T-helper 17 cell (primary cell): ENCODE results near the gene ZNF624. TPM values are rescaled to one million over a fixed set of nuclear protein-coding genes. Genes with fewer than 3 reads are reported as not detected.
A peak's percentile ranks its signal among the peaks of the same experiment; 100 is the strongest.
"Not testable (repeated sequence)": the region's sequence is repeated elsewhere in the genome, so short reads cannot be mapped to it uniquely, and the experiment has no call there.

ENCODE experiments used
- ATAC-seq: fragments of 150-1000 bp; cut with Tn5 transposase; 2 replicates; pipeline ENCODE4 v1.10.0; 2021; ENCODE audit warnings: mild to moderate bottlenecking, moderate library complexity
- DNase-seq, 3 donors: peaks; one replicate each; pipeline versions ENCODE4 v3.0.0 to v3.0.0-alpha.2; 2020 to 2021
- H3K9me3 ChIP-seq: one replicate; pipeline ENCODE4 v1.7.0; 2013; ENCODE audit warnings: low read length, mild to moderate bottlenecking; ENCODE audit not compliant: control insufficient read depth, poor library complexity, severe bottlenecking
- H3K27ac Mint-ChIP-seq: one replicate; pipeline ENCODE4 v1.8.0; 2022; ENCODE audit warnings: mild to moderate bottlenecking, moderate library complexity, mixed read lengths
- H3K27me3 Mint-ChIP-seq: one replicate; pipeline ENCODE4 v1.8.0; 2022; ENCODE audit warnings: mixed read lengths
- H3K36me3 Mint-ChIP-seq: one replicate; pipeline ENCODE4 v1.8.0; 2022; ENCODE audit warnings: low read depth, mixed read lengths
- H3K4me1 Mint-ChIP-seq: one replicate; pipeline ENCODE4 v1.8.0; 2022; ENCODE audit warnings: mild to moderate bottlenecking, mixed read lengths
- H3K4me3 Mint-ChIP-seq: one replicate; pipeline ENCODE4 v1.8.0; 2022; ENCODE audit warnings: mild to moderate bottlenecking, moderate library complexity, mixed read lengths
- total RNA-seq, 4 donors: library from RNA in 2 of 4; stranded (reverse) in 2 of 4; gene quantifications; one replicate each; pipeline ENCODE4 v1.2.3 and lab custom pipeline; 2022 to 2026

ZNF624 gene
- total RNA-seq (1 to 10 TPM; 4.0 to 4.1 TPM), total RNA-seq (lab: John Stamatoyannopoulos, UW) (10.9 to 26.4 reads per million in 2 donors)

DNA sequence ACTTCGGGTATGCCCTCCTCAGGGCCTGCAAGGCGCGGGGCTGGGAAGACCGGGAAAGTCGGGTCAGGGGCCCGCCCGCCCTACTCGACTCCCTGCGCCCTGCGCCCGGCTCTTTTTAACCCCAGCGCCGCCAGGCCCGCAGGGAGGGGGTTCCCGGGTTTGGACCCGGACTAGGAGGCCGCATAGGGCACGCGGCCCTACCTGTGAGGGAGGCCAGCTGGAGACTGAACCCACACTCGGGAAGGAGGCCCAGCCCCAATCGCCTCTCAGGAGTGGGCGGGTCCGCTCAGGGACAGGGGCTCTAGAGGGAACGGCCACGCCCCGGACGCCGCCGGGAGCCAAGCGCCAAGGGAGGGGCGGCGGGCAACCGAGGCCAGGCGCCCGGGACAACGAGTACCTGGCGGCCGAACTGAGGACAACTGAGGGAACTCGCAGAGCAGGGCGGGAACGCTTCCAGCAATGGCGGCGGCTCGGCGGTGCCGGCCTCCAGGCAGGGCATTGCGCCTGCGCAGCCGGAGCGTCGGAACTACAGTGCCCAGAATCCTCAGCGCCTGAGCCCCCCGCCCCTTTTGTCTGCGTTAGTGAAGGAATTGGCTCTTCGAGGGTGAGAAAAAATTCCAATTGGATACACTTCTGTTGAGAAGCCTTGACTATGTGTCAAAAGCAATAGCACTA, at the start of gene ZNF624:
ZNF624 (minus strand) TSS at position 484 of the 675 bp plus-strand sequence.
- peak; percentile 100 for ATAC-seq
- Mint-ChIP-seq H3K27me3 (peaks cover 13% of the 10 kb centered on the region), H3K27ac (peak within 1 kb of the TSS; percentile 27), H3K36me3 (peaks cover 3% of the 10 kb centered on the region), H3K4me3 (peak within 1 kb of the TSS; percentile 87), H3K4me1 (peaks cover 16% of the 10 kb centered on the region)
- H3K9me3 ChIP-seq, result no peaks in the 10 kb centered on the region
- DNase-seq, result peak; percentile 78

- H3K9me3 ChIP-seq, ATAC-seq, H3K36me3 Mint-ChIP-seq, H3K4me1 Mint-ChIP-seq, DNase-seq, H3K27ac Mint-ChIP-seq, H3K4me3 Mint-ChIP-seq: not testable (repeated sequence)
- H3K27me3 Mint-ChIP-seq, result peaks cover 10% of the 10 kb centered on the region
Observed at GRCh38 chr17:16697603-16698002, 44.0 kb upstream of the ZNF624 start.

GRCh38 chr17:16690447-16690846, 36.8 kb upstream of the ZNF624 start:
- not testable (repeated sequence) for H3K27ac Mint-ChIP-seq, H3K27me3 Mint-ChIP-seq, H3K4me1 Mint-ChIP-seq, ATAC-seq, H3K9me3 ChIP-seq, DNase-seq, H3K36me3 Mint-ChIP-seq, H3K4me3 Mint-ChIP-seq

- not testable (repeated sequence) for H3K4me3 Mint-ChIP-seq, H3K27ac Mint-ChIP-seq, H3K27me3 Mint-ChIP-seq
Observed at GRCh38 chr17:16689731-16690281, 36.2 kb upstream of the ZNF624 start, which contains the start of gene CCDC144A. Gene CCDC144A (plus strand): TSS chr17:16690241. CDS start chr17:16690401, 160 bp downstream.

GRCh38 chr17:16687151-16687550, 33.5 kb upstream of the ZNF624 start:
- H3K4me3 Mint-ChIP-seq, result not testable (repeated sequence)

More at GRCh38 chr17:16689731-16690281, 36.2 kb upstream of the ZNF624 start, which contains the start of gene CCDC144A:
- not testable (repeated sequence) for H3K36me3 Mint-ChIP-seq, H3K9me3 ChIP-seq, H3K4me1 Mint-ChIP-seq
- peak; percentile 7 to 54 (median 19) for DNase-seq
- peak; percentile 52 for ATAC-seq

DNA sequence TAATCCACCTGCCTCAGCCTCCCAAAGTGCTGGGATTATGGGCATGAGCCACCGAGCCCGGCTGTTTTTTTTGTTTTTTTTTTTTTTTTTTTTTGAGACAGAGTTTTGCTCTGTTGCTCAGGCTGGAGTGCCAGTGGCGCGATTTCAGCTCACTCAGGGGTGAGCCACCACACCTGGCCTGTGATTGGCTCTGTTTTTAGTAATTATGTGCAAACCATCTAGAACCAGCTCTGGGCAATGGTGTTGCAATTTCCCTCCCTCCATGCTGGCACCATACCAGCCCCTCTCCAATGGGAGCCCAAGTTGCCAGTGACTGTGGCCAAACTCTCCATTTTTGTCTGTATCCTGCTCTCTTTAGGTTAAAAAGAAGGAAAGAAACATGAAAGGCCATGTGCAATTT, 32.4 kb upstream of the ZNF624 start:
- H3K4me3 Mint-ChIP-seq, H3K4me1 Mint-ChIP-seq, DNase-seq, H3K27ac Mint-ChIP-seq, H3K36me3 Mint-ChIP-seq, H3K9me3 ChIP-seq, ATAC-seq: not testable (repeated sequence)
- H3K27me3 Mint-ChIP-seq, result peaks cover 31% of the 10 kb centered on the region

More at GRCh38 chr17:16687151-16687550, 33.5 kb upstream of the ZNF624 start:
- not testable (repeated sequence) for H3K4me1 Mint-ChIP-seq, H3K27ac Mint-ChIP-seq, H3K9me3 ChIP-seq, ATAC-seq, DNase-seq, H3K36me3 Mint-ChIP-seq
- H3K27me3 Mint-ChIP-seq, result peaks cover 24% of the 10 kb centered on the region

DNA sequence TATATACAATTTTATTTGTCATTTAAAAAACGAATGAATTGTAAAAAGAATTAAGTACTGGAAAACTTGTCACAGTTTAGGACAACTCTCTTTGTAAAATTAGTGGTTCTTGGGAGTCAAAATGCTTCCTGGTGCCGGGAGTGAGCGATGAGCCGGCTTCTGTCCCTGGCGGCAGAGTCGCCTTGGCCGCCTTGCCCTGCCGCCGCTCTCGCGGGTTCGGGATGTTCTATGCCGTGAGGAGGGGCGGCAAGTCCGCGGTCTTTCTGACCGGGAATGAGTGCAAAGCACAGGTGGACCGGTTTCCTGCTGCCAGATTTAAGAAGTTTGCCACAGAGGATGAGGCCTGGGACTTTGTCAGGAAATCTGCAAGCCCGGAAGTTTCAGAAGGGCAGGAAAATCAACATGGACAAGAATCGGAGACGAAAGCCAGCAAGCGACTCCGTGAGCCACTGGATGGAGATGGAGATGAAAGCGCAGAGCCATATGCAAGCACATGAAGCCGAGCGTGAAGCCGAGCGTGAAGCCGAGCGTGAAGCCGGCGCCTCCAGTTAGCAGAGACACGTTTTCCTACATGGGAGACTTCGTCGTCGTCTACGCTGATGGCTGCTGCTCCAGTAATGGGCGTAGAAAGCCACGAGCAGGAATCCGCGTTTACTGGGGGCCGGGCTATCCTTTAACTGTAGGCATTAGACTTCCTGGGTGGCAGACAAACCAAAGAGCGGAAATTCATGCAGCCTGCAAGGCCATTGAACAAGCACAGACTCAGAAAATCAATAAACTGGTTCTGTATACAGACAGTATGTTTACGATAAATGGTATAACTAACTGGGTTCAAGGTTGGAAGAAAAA, 29.9 kb upstream of the ZNF624 start:
- not testable (repeated sequence) for ATAC-seq, H3K36me3 Mint-ChIP-seq, H3K4me3 Mint-ChIP-seq, H3K9me3 ChIP-seq, DNase-seq, H3K27ac Mint-ChIP-seq, H3K4me1 Mint-ChIP-seq
- H3K27me3 Mint-ChIP-seq, result peaks cover 36% of the 10 kb centered on the region

- Mint-ChIP-seq H3K4me3 (no peak overlapping the region), H3K27ac (no peak overlapping the region), H3K27me3 (peaks cover 25% of the 10 kb centered on the region), H3K36me3 (no peaks in the 10 kb centered on the region), H3K4me1 (peaks cover 2% of the 10 kb centered on the region)
- no peaks in the 10 kb centered on the region for H3K9me3 ChIP-seq
- ATAC-seq (no peak), DNase-seq (no peak)
Observed at GRCh38 chr17:16676676-16677268, 23.1 kb upstream of the ZNF624 start.

GRCh38 chr17:16666907-16667636, 13.4 kb upstream of the ZNF624 start:
- not testable (repeated sequence) for H3K27ac Mint-ChIP-seq, H3K9me3 ChIP-seq, H3K36me3 Mint-ChIP-seq, DNase-seq, H3K4me1 Mint-ChIP-seq
- Mint-ChIP-seq H3K27me3 (peaks cover 38% of the 10 kb centered on the region), H3K4me3 (peak overlapping the region; percentile 71)
- peak; percentile 12 for ATAC-seq

DNA sequence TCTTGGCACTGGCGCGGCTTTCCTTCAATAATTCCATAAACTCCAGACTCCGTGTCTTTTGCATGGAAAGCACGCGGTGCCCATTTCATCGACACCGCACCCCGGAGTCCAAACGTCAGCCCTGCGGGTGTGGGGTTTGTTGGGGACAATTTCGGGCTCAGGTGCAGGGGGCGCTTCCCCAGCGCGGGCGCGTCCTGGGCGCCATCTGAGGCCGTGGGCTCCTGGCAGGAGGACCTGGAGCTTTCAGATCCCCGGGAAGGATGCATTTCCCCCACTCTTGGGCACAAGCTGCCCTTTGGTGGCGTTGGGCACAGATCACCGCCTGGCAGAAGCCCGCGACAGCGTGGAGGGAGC, 12.9 kb upstream of the ZNF624 start:
- not testable (repeated sequence) for H3K27ac Mint-ChIP-seq, DNase-seq, ATAC-seq, H3K36me3 Mint-ChIP-seq, H3K9me3 ChIP-seq, H3K4me1 Mint-ChIP-seq, H3K4me3 Mint-ChIP-seq
- peaks cover 37% of the 10 kb centered on the region for H3K27me3 Mint-ChIP-seq

DNA sequence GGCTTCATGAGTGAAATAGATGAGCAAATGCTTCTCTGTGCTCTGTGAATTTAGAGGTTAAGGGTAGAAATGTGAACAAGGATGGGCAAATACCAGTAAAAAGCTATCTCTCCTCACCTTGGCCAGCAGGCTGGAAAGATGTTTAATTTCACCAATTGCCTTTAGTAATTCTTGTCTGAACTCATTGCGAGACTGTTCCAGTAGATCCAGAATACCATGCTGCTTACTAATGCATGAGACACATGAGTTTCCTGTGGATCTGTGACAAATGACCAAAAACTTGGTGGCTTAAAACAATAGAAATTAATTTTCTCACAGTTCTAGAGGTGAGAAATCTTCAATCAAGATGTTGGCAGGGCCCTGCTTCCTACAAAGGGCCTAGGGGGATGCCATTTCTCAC, 9.3 kb upstream of the ZNF624 start:
- no peak for ATAC-seq
- Mint-ChIP-seq H3K36me3 (peaks cover 3% of the 10 kb centered on the region), H3K27ac (no peak overlapping the region), H3K4me3 (no peak overlapping the region), H3K27me3 (peaks cover 44% of the 10 kb centered on the region), H3K4me1 (no peaks in the 10 kb centered on the region)
- no peak for DNase-seq
- H3K9me3 ChIP-seq, result no peaks in the 10 kb centered on the region

GRCh38 chr17:16661217-16661616, 7.6 kb upstream of the ZNF624 start:
- Mint-ChIP-seq H3K4me1 (no peaks in the 10 kb centered on the region), H3K27ac (no peak overlapping the region), H3K36me3 (peaks cover 3% of the 10 kb centered on the region), H3K4me3 (no peak overlapping the region), H3K27me3 (peaks cover 44% of the 10 kb centered on the region)
- no peak for DNase-seq
- H3K9me3 ChIP-seq, result no peaks in the 10 kb centered on the region
- no peak for ATAC-seq
